Loucy (cell line): Measurements from ENCODE around the gene TUBA4A.

Experiments used
- H2AFZ ChIP-seq: fragments of 200-600 bp; sonication (generic); 2 replicates; pipeline ENCODE4 v1.6.0; 2016; ENCODE audit warnings: antibody characterized with exemption, mild to moderate bottlenecking, low read length, moderate library complexity
- H3F3A ChIP-seq: fragments of 200-600 bp; 2 replicates; pipeline ENCODE4 v1.6.0; 2016; ENCODE audit warnings: antibody characterized with exemption, low read depth, mild to moderate bottlenecking
- H3K27me3 ChIP-seq: fragments of 200-600 bp; sonication (generic); 2 replicates; pipeline ENCODE4 v1.6.1; 2014; ENCODE audit warnings: low read length, mild to moderate bottlenecking; ENCODE audit not compliant: insufficient read depth, poor library complexity, severe bottlenecking
- H3K36me3 ChIP-seq: fragments of 200-600 bp; sonication (generic); 2 replicates; pipeline ENCODE4 v1.6.1; 2016; ENCODE audit warnings: low read length; ENCODE audit not compliant: insufficient read depth
- H3K4me1 ChIP-seq: fragments of 200-600 bp; sonication (generic); 2 replicates; pipeline ENCODE4 v1.5.1; 2014; ENCODE audit warnings: low read length, mild to moderate bottlenecking; ENCODE audit not compliant: insufficient read depth, poor library complexity, severe bottlenecking
- H3K4me2 ChIP-seq: fragments of 200-600 bp; sonication (generic); 2 replicates; pipeline ENCODE4 v1.6.0; 2014; ENCODE audit warnings: antibody characterized with exemption, low read length, low read depth, mild to moderate bottlenecking; ENCODE audit not compliant: poor library complexity, severe bottlenecking
- H3K4me3 ChIP-seq: fragments of 200-600 bp; sonication (generic); 2 replicates; pipeline ENCODE4 v1.5.1; 2014; ENCODE audit warnings: low read length, mild to moderate bottlenecking, mixed read lengths; ENCODE audit not compliant: poor library complexity, severe bottlenecking
- H3K79me2 ChIP-seq: fragments of 200-600 bp; sonication (generic); 2 replicates; pipeline ENCODE4 v1.6.1; 2014; ENCODE audit warnings: low read length; ENCODE audit not compliant: insufficient read depth
- H3K9ac ChIP-seq: fragments of 200-600 bp; sonication (generic); 2 replicates; pipeline ENCODE4 v1.6.0; 2014; ENCODE audit warnings: mild to moderate bottlenecking, low read depth, low read length, moderate library complexity; ENCODE audit not compliant: poor library complexity, severe bottlenecking
- H3K9me2 ChIP-seq: fragments of 200-600 bp; sonication (generic); replicated peaks from 2 replicates; pipeline ENCODE4 v1.6.1; 2016; ENCODE audit warnings: low read depth, low read length, mixed read lengths
- H3K9me3 ChIP-seq: fragments of 200-600 bp; sonication (generic); 2 replicates; pipeline ENCODE4 v1.6.1; 2014; ENCODE audit warnings: mild to moderate bottlenecking, antibody characterized with exemption, low read length, low read depth; ENCODE audit not compliant: insufficient read depth
- H4K20me1 ChIP-seq: fragments of 200-600 bp; sonication (generic); 2 replicates; pipeline ENCODE4 v1.6.0; 2014; ENCODE audit warnings: antibody characterized with exemption, low read length, mild to moderate bottlenecking; ENCODE audit not compliant: insufficient read depth, poor library complexity, severe bottlenecking
- EZH2phosphoT487 ChIP-seq: fragments of 200-600 bp; IDR thresholded peaks from 2 replicates; pipeline ENCODE4 v1.6.1; 2018; ENCODE audit warnings: antibody characterized with exemption, mild to moderate bottlenecking, moderate library complexity, borderline replicate concordance
- TF ChIP-seq, protein P1 (sequence below): fragments of 200-600 bp; sonication (generic); conservative IDR thresholded peaks from 2 replicates; pipeline ENCODE4 v1.5.1; 2014; ENCODE audit warnings: mild to moderate bottlenecking, antibody characterized with exemption, low read length

TUBA4A gene

DNA sequence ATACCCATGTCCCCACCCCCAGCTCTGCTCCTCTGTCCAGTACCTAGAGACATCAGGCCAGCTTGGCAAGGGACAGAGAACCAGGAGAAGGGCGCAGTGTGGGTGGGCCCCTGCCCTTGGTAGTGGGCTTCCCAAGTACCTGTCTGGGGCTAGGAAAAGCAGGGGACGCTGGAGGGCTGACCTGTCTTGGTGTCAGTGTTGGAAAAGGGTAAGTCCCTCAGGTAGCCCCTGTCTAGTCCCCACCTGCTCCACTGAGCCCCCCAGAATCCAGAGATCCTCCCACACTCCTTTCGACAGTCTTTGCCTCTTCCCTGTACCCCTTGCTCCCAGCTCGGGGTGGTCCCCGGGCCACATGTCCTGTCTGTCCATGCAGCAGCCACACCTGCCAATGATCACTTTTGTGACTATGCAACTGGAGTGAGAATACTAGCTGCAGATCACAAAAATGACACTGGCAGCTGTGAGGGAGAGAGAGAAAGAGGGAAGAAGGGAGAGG, 40.1 kb upstream of the TUBA4A start:
- H3K9me3 ChIP-seq, result no peaks in the 10 kb centered on the region
- peaks cover 10% of the 10 kb centered on the region for H3K4me1 ChIP-seq
- peak overlapping the region; percentile 85; the same call in 1 of the 2 replicates for H2AFZ ChIP-seq
- no peak for TF ChIP-seq EZH2phosphoT487
- TF ChIP-seq, protein P1, sequence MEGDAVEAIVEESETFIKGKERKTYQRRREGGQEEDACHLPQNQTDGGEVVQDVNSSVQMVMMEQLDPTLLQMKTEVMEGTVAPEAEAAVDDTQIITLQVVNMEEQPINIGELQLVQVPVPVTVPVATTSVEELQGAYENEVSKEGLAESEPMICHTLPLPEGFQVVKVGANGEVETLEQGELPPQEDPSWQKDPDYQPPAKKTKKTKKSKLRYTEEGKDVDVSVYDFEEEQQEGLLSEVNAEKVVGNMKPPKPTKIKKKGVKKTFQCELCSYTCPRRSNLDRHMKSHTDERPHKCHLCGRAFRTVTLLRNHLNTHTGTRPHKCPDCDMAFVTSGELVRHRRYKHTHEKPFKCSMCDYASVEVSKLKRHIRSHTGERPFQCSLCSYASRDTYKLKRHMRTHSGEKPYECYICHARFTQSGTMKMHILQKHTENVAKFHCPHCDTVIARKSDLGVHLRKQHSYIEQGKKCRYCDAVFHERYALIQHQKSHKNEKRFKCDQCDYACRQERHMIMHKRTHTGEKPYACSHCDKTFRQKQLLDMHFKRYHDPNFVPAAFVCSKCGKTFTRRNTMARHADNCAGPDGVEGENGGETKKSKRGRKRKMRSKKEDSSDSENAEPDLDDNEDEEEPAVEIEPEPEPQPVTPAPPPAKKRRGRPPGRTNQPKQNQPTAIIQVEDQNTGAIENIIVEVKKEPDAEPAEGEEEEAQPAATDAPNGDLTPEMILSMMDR, result no peak
- peak overlapping the region; percentile 72 for H3K9ac ChIP-seq
- no peaks in the 10 kb centered on the region for H3F3A ChIP-seq
- H3K27me3 ChIP-seq, result no peaks in the 10 kb centered on the region
- H3K9me2 ChIP-seq, result no peaks in the 10 kb centered on the region
- H3K36me3 ChIP-seq, result no peaks in the 10 kb centered on the region
- no peaks in the 10 kb centered on the region for H3K79me2 ChIP-seq
- H3K4me2 ChIP-seq, result peak overlapping the region; percentile 66
- H3K4me3 ChIP-seq, result peak overlapping the region; percentile 81
- H4K20me1 ChIP-seq, result no peaks in the 10 kb centered on the region

DNA sequence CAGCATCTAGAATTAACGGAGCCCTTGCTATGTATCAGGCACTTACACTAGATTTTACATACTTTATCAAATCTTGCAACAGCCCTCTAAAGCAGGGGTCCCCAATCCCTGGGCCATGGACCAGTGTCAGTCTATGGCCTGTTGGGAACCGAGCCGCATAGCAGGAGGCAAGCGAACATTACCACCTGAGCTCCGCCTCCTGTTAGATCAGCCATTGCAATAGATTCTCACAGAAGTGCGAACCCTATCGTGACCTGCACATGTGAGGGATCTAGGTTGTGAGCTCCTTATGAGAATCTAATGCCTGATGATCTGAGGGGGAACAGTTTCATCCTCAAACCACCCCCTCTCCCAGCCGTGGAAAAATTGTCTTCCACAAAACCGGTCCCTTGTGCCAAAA, 38.9 kb upstream of the TUBA4A start:
- Histone ChIP-seq H4K20me1 (no peaks in the 10 kb centered on the region), H3K27me3 (no peaks in the 10 kb centered on the region), H3K4me1 (peaks cover 17% of the 10 kb centered on the region), H3K4me3 (no peak overlapping the region), H3F3A (no peaks in the 10 kb centered on the region), H3K4me2 (no peak overlapping the region), H3K9me3 (no peaks in the 10 kb centered on the region), H3K9ac (no peak overlapping the region), H3K9me2 (no peaks in the 10 kb centered on the region), H3K79me2 (no peaks in the 10 kb centered on the region), H2AFZ (no peak overlapping the region), H3K36me3 (no peaks in the 10 kb centered on the region)
- TF ChIP-seq, protein P1, result no peak
- TF ChIP-seq EZH2phosphoT487, result no peak

DNA sequence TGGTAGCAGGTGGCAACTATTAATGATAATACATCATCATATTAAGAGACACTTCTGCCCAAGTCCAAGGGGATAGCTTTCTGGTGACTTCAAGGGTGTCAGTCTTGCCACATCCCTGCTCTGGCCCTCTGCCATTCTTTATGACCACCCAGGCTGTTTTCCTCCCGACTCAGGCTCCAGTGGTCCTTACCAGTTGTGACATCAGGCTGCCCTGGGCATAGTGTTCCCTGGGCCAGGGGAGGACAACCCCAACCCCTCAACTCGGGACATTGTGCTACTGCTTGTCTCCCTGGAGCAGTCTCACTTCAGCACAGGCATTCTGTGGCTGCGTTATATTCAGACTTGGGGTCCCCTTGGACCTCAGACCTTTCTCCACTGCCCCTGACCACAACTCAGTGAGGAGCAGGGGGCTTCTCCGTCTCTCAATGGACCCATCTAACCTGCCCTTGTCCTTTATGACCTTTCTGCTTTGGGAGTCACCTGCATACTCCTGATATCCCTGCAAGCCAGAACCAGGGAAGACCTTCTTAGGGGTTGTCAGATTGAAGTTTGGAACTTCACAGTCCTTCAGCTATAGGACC, 38.3 kb upstream of the TUBA4A start:
- TF ChIP-seq, protein P1, result no peak
- no peak for TF ChIP-seq EZH2phosphoT487
- Histone ChIP-seq H3K9me3 (no peaks in the 10 kb centered on the region), H4K20me1 (no peaks in the 10 kb centered on the region), H2AFZ (no peak overlapping the region), H3K4me2 (no peak overlapping the region), H3K27me3 (no peaks in the 10 kb centered on the region), H3K9ac (no peak overlapping the region), H3K4me1 (peaks cover 17% of the 10 kb centered on the region), H3K79me2 (no peaks in the 10 kb centered on the region), H3K9me2 (no peaks in the 10 kb centered on the region), H3K36me3 (no peaks in the 10 kb centered on the region), H3K4me3 (no peak overlapping the region), H3F3A (no peaks in the 10 kb centered on the region)
